Muscle of leg (tissue), 11 donors: ENCODE data around the gene LILRB4. TPM values are rescaled to one million over a fixed set of nuclear protein-coding genes. Genes with fewer than 3 reads are reported as not detected.
"Not testable (repeated sequence)": the region's sequence is repeated elsewhere in the genome, so short reads cannot be mapped to it uniquely, and the experiment has no call there.

Source experiments
- DNase-seq: peaks from one replicate; pipeline ENCODE4 v3.0.0; 2013
- H3K27ac ChIP-seq: one replicate; pipeline ENCODE4 v1.5.1; 2013; ENCODE audit warnings: mild to moderate bottlenecking, low read length, control low read depth
- H3K27me3 ChIP-seq: one replicate; pipeline ENCODE4 v1.6.1; 2013; ENCODE audit warnings: low read length; ENCODE audit not compliant: control insufficient read depth, insufficient read depth
- H3K36me3 ChIP-seq: one replicate; pipeline ENCODE4 v1.6.1; 2013; ENCODE audit warnings: low read length; ENCODE audit not compliant: control insufficient read depth, insufficient read depth
- H3K4me1 ChIP-seq: one replicate; pipeline ENCODE4 v1.6.1; 2013; ENCODE audit warnings: low read length; ENCODE audit not compliant: control insufficient read depth, insufficient read depth
- H3K4me3 ChIP-seq: one replicate; pipeline ENCODE4 v1.5.1; 2013; ENCODE audit warnings: low read length, control low read depth
- H3K9me3 ChIP-seq: replicated peaks from 2 replicates; pipeline ENCODE4 v1.6.1; 2013; ENCODE audit warnings: low read depth, low read length; ENCODE audit not compliant: control insufficient read depth
- WGBS: methylation state at CpG from one replicate; pipeline ENCODE4 v1.1.5; 2013; ENCODE audit warnings: missing lambda C conversion rate; ENCODE audit not compliant: insufficient coverage; 5-methylcytosine and 5-hydroxymethylcytosine counted together
- polyA plus RNA-seq, 8 donors: library from polyadenylated mRNA; unstranded; fragments of 120-200 nt; gene quantifications; one replicate each; pipeline versions ENCODE4 v1.2.1 to v1.2.3, GENCODE V29; 2013; ENCODE audit warnings: inconsistent platforms in 1 of 8, low replicate concordance in 1 of 8; ENCODE audit not compliant: insufficient read length in 8 of 8, insufficient read depth in 1 of 8
- total RNA-seq: library from RNA; stranded (reverse); fragments of 120-200 nt; gene quantifications from one replicate; pipeline ENCODE4 v1.2.4, GENCODE V29; 2013

LILRB4 gene
- total and polyA plus RNA-seq, 9 donors = 0.71 to 2.1 (median 1.2) TPM

GRCh38 chr19:54709956-54710355 is 47.2 kb downstream of the LILRB4 start:
- H3K4me1 ChIP-seq, H3K36me3 ChIP-seq, H3K27me3 ChIP-seq, H3K4me3 ChIP-seq, DNase-seq, H3K27ac ChIP-seq: not testable (repeated sequence)
- H3K9me3 ChIP-seq = peaks cover 14% of the 10 kb centered on the region
- 69% methylated on average over 8 of the region's 13 CpGs for WGBS

Other genes starting within 250 kb of the LILRB4 start
- gene TTYH1, start 247.5 kb upstream of the LILRB4 start, total RNA-seq = 3.6 TPM
- gene TTYH1, start 247.5 kb upstream of the LILRB4 start, polyA plus RNA-seq = 10 to 100 TPM in 1 of 8 donors, 1 to 10 TPM in 7; 2.7 to 13.1 (median 5.1) TPM
- gene LENG8, start 213.8 kb upstream of the LILRB4 start, total RNA-seq = 28.7 TPM
- 100 to 1,000 TPM in 6 of 8 donors, 10 to 100 TPM in 2; 47.6 to 155 (median 105) TPM for gene LENG8, start 213.8 kb upstream of the LILRB4 start, polyA plus RNA-seq
- 2.7 TPM for gene LENG9, start 199.2 kb upstream of the LILRB4 start, total RNA-seq
- gene LENG9, start 199.2 kb upstream of the LILRB4 start, polyA plus RNA-seq = 1 to 10 TPM; 1.5 to 4.1 (median 2.5) TPM
- gene CDC42EP5, start 189.7 kb upstream of the LILRB4 start, total RNA-seq = 39.4 TPM
- gene CDC42EP5, start 189.7 kb upstream of the LILRB4 start, polyA plus RNA-seq = 10 to 100 TPM; 33.4 to 65.7 (median 46.5) TPM
- gene LAIR2, start 160.2 kb upstream of the LILRB4 start, total RNA-seq = not detected
- under 1 TPM in 2 of 8 donors, not detected in 6; 0.29 to 0.41 TPM for gene LAIR2, start 160.2 kb upstream of the LILRB4 start, polyA plus RNA-seq
- gene LILRA2, start 89.2 kb upstream of the LILRB4 start, total RNA-seq = 0.53 TPM
- 1 to 10 TPM in 4 of 8 donors, under 1 TPM in 4; 0.51 to 1.6 (median 1.0) TPM for gene LILRA2, start 89.2 kb upstream of the LILRB4 start, polyA plus RNA-seq
- gene LILRA1, start 69.4 kb upstream of the LILRB4 start, total RNA-seq = 0.31 TPM
- gene LILRA1, start 69.4 kb upstream of the LILRB4 start, polyA plus RNA-seq = under 1 TPM; 0.30 to 0.73 (median 0.42) TPM
- gene LILRB1, start 32.5 kb upstream of the LILRB4 start, total RNA-seq = 0.53 TPM
- 1 to 10 TPM in 7 of 8 donors, under 1 TPM in 1; 0.98 to 2.1 (median 1.2) TPM for gene LILRB1, start 32.5 kb upstream of the LILRB4 start, polyA plus RNA-seq
- gene KIR3DL3, start 61.5 kb downstream of the LILRB4 start, total RNA-seq = not detected
- gene KIR3DL3, start 61.5 kb downstream of the LILRB4 start, polyA plus RNA-seq = not detected
- not detected for gene KIR2DL3, start 75.5 kb downstream of the LILRB4 start, total RNA-seq
- not detected for gene KIR2DL3, start 75.5 kb downstream of the LILRB4 start, polyA plus RNA-seq
- gene KIR2DL1, start 106.8 kb downstream of the LILRB4 start, total RNA-seq = not detected
- gene KIR2DL1, start 106.8 kb downstream of the LILRB4 start, polyA plus RNA-seq = under 1 TPM in 1 of 8 donors, not detected in 7; 0.12 TPM
- gene KIR2DL4, start 140.6 kb downstream of the LILRB4 start, total RNA-seq = 0.04 TPM
- not detected for gene KIR2DL4, start 140.6 kb downstream of the LILRB4 start, polyA plus RNA-seq
- gene KIR3DL1, start 153.5 kb downstream of the LILRB4 start, total RNA-seq = not detected
- gene KIR3DL1, start 153.5 kb downstream of the LILRB4 start, polyA plus RNA-seq = under 1 TPM in 1 of 8 donors, not detected in 7; 0.12 TPM
- gene KIR2DS4, start 169.7 kb downstream of the LILRB4 start, total RNA-seq = not detected
- under 1 TPM in 2 of 8 donors, not detected in 6; 0.07 to 0.13 TPM for gene KIR2DS4, start 169.7 kb downstream of the LILRB4 start, polyA plus RNA-seq
- gene KIR3DL2, start 187.5 kb downstream of the LILRB4 start, total RNA-seq = not detected
- gene KIR3DL2, start 187.5 kb downstream of the LILRB4 start, polyA plus RNA-seq = not detected
- not detected for gene FCAR, start 211.2 kb downstream of the LILRB4 start, total RNA-seq
- under 1 TPM in 7 of 8 donors, not detected in 1; 0.12 to 0.56 (median 0.44) TPM for gene FCAR, start 211.2 kb downstream of the LILRB4 start, polyA plus RNA-seq
- not detected for gene NCR1, start 243.2 kb downstream of the LILRB4 start, total RNA-seq
- gene NCR1, start 243.2 kb downstream of the LILRB4 start, polyA plus RNA-seq = under 1 TPM in 7 of 8 donors, not detected in 1; 0.08 to 0.44 (median 0.14) TPM